ENCODE measurements around the gene UACA.
"Not testable (repeated sequence)": the region's sequence is repeated elsewhere in the genome, so short reads cannot be mapped to it uniquely, and the experiment has no call there.

UACA gene

DNA sequence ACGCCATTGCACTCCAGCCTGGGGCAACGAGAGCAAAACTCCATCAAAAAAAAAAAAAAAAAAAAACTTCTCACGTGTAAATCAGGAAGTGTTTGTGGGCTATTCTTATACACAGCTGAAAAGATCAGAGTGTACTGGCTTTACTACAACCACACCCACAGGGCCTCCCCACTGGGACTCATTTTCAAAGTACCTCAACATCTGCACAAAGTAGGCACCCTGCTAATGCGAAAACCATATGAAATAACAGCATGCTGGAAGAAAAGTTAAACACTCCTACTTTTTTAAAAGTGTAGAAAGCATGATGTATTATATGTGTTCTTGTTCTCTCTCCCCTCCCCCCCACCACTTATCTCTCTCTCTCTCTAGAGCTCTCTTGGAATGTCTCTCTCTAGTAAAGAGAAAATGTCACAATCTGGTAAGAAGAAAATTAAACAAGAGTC, 11.1 kb downstream of the UACA start:
- peak; percentile 3 for DNase-seq (ENCODE audit: low spot score)

DNA sequence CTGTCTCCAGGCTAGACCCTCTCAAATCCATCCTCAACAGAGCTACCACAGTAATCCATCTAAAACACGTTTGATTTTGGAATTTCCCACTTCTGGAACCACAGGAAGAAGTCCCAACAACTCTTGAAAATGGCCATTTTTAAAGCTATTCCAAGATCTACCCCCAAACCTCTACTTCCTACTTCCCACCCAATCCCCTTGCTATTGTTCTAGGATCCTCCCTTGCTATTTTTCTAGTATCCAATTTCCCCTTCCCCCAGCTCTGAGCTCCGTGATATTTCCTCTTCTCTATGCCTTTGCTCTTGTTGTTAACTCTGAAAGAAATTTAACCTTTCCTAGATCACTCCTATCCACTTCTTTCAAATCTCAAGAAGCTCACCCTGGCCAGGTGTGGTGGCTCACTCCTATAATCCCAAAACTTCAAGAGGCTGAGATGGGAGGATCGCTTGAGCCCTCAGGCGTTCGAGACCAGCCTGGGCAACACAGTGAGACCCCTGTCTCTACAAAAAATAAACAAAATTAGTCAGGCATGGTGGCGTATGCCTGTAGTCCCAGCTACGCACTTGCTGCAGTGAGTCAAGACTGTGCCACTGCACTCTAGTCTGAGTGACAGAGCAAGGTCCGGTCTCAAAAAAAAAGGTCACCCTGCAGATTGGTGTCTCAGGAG, 13.0 kb downstream of the UACA start:
- no peak for DNase-seq (ENCODE audit: low spot score)

DNA sequence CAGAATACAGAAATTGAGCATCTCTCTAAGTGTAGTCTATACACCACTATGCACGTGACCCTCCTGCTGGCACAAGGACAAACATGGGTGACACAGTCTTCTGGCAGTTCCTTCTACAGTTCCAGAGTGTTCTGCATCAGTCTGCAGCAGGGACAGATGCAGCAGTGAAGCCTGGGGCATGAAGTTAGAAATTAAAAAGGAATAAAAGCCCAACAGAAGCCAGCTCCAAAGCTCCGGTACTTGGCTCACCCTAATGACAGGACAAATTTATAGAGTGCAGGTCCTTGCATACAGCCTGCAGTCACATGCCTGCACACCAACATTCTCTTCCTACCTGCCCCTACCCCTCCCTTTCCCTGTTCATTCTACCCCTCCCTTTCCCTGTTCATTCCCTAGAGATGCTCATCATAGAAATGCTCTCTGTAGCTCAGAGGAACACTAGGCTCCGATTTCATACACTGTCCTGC, 15.0 kb downstream of the UACA start:
- DNase-seq (ENCODE audit: low spot score) = no peak

DNA sequence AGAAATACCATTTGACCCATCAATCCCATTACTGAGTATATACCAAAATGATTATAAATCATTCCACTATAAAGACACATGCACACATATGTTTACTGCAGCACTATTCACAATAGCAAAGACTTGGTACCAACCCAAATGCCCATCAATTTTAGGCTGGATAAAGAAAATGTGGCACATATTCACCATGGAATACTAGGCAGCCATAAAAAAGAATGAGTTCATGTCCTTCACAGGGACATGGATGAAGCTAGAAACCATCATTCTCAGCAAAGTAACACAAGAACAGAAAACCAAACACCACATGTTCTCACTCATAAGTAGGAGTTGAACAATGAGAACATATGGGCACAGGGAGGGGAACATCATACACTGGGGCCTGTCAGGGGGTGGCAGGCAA, 16.8 kb downstream of the UACA start:
- DNase-seq (ENCODE audit: low spot score) = not testable (repeated sequence)

DNA sequence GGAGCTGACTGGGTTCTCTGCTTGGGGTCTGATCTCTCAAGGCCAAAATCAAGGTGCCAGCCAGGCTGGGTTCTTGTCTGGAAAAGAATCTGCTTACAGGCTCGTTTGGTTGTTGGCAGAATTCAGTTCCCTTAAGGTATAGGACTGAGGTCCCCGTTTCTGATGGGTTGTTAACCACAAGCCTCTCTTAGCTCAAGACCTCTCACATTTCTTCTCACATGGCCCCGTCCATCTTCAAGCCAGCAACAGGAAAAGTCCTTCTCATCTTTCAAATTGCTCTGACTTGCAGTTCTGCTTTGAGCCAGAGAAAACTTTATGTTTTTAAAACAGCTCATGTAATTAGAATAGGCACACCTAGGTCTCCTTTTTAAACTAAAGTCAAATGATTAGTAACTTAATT, 20.4 kb downstream of the UACA start:
- DNase-seq (ENCODE audit: low spot score) = no peak

DNA sequence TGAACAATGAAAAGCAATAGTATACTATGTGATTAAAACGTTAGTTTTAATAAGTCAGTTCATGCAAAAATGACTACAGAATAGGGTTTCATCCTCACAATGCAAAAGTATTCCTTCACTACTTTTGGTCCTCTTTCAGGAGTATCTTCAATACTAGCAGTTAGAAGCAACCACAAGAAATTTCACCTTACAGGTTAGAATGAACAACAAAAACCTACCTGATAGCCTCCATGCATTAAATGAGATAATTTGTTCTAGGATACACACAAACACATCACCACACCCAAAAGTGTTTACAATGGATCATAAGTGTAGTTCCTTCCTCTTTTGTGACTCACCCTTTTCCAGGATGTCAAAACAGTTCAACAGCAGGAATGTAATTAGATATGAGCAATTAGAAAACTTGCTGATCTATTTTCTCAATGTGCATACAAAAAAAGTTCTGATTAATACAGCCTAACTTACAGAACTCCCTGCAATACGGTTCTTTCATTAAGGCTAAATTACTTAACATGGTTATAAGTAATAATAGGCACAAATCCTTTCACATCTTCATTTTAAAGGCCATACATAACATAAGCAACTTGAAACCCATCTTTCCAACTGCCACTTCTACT, 21.6 kb downstream of the UACA start:
- DNase-seq (ENCODE audit: low spot score) = no peak

DNA sequence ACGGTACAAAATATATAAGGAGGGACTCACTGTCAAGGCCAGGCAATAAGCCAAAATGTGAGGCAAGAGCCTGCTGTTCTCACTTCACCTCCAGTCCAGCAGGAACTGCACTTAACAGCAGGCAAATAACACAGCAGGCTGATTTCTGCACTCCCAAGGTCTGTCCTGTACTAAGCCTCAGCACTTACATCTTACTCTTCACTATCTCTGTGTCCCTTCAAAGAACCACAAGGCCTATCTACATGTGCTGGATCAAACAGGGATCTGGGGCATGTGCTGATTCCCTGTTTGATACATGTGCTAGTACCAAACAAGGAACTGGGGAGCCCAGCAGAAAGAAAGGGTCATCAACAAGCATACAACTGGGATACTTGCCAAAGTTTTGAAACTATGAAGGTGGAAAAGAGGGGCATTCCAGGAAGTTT, 22.2 kb downstream of the UACA start:
- DNase-seq (ENCODE audit: low spot score) = no peak

DNA sequence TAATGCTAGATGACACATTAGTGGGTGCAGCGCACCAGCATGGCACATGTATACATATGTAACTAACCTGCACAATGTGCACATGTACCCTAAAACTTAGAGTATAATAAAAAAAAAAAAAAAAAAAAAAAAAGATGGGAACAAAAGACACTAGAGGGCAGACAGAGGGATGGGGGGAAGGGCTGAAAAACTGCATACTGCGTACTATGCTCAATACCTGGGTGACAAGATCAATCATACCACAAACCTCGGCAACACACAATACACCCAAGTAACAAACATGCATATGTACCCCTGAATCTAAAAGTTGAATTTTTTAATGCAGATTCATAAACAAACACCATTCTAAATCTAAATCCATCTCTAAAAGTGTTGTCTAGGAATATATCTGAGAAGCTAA, 28.3 kb downstream of the UACA start:
- not testable (repeated sequence) for DNase-seq (ENCODE audit: low spot score)

DNA sequence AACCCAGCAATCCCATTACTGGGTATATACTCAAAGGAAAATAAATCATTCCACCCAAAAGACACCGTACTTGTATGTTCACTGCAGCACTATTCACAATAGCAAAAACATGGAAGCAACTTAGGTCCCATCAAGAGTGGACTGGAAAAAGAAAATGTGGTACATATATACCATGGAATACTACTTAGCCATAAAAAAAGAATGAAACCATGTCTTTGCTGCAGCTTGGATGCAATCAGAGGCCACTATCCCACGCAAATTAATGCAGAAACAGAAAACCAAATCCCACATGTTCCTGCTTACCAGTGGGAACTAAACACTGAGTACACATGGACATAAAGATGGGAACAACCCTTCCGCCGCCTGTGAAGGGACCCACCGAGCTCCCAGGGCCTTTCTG, 34.2 kb downstream of the UACA start:
- no peak for DNase-seq (ENCODE audit: low spot score)

DNA sequence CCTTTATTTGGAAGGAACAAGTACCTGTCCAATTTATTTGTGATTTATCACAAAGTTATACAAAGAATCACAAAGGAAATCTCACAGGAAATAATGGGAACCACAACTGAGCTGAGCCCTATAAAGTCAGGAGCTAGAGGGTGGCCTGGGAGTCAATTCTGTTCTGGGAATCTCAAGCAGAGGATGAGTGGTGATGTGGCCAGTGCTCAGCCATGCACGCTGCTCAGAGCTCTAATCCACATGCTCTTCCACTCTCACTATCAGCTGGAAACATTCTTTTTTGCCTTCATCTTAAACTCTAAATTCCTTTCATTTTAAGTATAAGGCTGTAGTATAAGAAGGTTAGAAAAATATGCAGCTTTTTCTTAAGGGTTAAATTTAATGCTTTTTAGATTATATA, 36.6 kb downstream of the UACA start:
- DNase-seq (ENCODE audit: low spot score) = no peak

DNA sequence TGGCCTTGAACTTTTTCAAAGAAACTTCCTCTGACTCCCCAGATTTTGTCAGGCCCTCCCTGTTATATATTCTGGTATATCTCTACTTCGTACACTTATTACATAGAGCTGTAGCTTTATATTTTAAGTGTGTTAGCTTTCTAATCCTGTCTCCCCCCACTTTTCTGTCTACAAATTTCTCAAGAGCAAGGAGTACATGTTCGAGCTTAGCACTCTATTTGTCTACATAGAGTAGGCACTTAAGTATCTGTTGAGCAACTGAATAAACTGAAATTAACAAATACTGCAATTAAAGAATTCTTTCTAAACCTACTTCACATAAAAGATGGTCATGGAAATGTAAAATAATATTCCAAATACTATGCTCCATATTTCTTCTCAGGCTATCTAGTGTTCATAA, 39.4 kb downstream of the UACA start:
- DNase-seq (ENCODE audit: low spot score) = no peak

DNA sequence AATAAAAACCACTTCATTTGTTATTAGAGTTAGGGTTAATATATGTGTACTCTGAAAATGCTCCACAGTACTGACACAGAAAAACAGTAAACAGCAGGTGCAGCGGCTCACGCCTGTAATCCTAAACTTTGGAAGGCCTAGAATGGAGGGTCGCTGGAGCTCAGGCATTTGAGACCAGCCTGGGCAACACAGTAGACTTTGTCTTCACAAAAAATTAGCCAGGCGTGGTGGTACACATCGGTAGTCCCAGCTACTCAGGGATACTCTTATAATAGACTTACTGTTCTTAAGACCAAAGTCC, 40.3 kb downstream of the UACA start:
- DNase-seq (ENCODE audit: low spot score) = no peak

DNA sequence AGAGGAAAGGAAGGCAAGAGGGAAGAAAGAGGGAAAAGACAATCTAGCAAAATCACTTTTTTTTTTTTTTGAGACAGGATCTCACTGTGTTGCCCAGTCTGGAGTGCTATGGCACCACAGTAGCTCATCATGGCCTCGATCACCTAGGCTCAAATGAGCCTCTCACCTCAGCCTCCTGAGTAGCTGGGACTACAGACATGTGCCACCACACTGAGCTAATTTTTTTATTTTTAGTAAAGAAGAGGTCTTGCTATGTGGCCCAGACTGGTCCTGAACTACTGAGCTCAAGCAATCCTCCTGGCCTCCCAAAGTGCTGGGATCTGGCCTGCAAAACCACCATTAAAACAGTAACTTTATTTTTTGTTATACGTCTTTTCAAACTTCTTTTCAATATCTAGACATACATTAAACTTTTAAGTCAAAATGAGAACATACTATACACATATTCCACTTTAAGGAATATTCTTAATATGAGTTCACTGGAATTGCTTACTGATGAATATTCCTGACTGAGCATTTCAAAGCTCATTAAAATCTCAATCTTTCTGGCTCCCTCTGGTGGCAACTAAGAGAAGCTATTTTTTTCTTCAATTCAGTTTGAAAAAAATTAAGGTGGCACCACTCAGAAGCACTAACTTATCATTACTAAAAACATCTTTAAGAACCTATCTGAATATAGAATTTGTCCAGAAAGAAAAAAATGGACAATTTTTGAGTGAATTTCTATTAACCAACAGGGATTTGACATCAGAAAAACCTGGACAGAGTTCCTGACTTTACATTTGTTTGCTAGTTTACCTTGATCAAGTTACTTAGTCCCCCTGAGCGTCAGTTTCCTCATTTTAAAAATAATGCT, 40.9 kb downstream of the UACA start:
- DNase-seq (ENCODE audit: low spot score) = peak; percentile 9

DNA sequence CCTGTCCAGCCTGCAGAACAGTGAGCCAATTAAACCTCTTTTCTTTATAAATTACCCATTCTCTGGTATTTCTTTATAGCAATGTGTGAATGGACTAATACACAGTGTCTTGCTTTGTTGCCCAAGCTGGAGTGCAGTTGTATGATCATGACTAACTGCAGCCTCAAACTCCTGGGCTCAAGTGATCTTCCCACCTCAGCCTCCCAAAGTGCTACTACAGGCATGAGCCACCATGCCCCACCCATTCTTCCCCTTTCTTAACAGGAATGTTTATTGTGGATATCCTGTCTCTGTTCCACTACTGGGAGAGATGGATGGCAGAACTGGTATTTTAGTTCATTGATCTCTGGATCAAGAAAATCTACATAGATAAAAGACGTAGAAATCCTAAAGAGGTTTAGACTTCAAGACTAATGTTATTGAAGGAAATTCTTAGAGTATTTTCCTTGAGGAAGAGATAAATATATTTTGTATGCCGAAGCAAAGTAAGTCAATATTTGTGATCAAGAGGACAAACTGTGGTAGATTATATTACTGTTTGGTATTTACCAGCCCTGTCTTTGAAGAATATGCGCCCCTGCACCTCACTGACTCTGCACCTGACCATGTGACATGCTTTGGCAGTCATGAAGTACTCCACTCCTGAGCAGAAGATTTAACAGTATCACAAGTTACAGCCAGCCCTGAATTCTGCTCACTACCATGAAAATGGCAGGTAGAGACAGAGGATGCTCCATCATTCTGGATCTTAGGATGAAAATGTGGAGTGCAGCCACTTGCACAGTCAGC, 42.9 kb downstream of the UACA start:
- no peak for DNase-seq (ENCODE audit: low spot score)

DNA sequence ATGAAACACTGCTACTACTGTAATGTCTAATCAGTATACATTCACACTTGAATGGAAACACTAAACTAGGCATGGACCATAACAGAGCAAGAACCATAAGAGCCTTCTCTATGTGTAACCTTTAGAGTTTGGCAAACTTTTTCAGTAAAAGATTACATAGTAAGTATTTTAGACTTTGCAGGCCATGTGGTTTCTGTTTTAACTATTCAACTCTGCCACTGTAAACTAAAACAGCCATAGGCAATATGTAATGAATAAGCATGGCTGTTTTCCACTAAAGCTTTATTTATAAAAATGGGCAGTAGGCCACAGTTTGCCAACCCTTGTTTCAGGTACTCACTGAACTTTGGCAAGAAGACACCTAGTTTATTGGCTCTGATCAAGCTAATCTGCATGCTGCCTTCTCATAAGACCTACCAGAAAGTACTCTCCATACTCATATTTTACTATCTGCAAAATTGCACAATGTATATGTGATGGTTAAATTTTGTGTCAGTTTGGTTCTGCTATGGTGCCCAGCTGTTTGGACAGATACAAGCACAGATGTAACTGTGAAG, 46.0 kb downstream of the UACA start:
- no peak for DNase-seq (ENCODE audit: low spot score)

DNA sequence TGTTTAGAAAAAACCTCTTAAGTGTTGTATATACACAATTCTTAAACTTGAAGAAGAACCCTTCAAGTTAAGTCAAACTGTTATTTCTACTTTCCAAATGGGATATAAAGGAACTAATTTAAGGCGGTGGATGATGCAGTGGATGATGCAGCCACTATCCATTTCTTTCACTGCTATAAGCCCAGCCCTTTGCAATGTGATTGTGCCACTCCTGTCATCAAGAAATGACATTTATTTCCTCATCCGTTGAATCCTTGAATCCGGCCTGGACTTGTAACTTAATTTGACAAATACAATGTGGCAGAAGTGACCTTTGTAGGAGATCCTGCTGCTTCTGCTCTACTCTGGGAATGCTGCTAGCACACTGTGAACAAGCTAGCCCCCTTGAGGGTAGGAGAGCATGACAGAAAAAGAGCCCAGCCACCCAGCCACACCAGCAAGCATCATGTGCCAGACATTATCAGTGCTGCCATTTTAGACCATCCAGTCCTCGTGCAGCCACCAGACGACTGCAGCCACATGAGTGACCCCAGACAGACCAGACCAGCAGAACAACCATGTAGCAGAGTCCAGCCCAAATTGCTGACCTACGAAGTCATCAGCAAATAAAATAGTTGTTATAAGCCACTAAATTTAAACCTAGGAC, 47.4 kb downstream of the UACA start:
- no peak for DNase-seq (ENCODE audit: low spot score)

DNA sequence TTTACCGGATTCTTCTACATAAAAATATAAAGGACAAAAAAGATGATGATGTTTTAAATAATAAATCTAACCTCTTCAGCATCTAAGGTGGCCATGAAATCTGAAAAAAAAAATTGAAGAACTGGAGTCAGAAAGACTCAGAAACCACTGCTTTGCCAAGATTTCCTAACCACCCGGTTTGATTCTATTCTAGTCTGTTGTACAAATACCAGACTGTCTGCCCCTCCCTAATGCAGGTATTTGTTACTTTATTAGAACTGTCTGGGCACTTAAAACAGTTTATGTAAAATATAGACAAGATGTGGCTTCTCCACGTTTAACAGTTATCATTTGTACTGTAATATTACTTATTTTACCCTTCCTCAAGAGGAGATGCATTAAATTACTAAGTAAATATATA, 48.8 kb downstream of the UACA start:
- DNase-seq (ENCODE audit: low spot score) = no peak

DNA sequence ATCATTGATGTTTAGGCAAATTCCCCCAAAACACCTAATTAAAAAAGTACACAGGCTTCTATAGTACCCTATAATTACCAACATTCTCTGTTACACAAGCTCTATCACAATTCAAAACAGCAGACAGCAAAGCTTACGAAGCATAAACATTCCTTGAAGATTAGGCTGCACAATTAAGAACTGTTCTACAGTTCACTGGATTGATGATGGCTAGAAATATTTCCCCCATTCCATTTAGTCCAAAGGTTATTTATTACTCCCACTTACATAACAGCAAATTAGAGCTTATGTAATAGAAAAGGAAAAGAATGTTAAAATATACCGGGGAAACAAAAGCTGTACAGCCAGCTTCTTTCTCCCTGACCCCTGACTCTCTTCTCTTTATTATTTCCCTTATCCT, 49.3 kb downstream of the UACA start:
- DNase-seq (ENCODE audit: low spot score) = no peak

DNA sequence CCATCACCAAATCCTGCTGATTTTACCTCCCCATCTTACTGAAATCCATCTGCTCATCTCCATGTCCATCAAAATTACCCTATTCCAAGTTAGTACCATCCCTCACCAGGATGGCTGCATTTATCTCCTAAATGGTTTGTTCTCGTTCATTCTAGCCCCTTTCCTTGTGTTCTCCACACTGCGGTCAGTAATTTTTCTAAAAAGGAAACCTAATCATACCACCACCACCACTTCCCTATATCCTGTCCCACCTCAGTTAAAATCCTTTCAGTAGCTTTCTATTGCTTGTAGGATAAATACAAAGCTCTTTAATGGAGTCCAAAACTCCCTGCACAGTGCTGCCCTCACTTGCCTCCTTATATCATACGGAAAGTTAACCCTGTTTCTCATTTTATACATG, 51.1 kb downstream of the UACA start:
- no peak for DNase-seq (ENCODE audit: low spot score)

DNA sequence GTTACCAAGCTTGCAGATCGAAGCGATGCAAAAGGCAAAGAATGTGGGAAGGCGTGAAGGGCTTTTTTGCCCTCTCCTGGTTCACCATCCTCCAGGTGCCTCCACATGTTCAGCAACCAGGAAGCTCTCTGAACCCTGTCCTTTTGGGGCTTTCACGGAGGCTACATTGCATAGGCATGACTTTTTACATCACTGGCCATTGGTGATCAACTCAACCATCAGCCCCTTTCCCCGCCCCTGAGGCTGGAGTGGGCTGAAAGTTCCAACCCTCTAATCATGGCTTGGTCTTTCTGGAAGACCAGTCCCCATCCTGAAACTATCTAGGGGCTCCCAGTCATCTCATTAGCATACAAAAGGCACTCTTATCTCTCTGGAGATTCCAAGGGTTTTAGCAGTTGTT, 52.6 kb downstream of the UACA start:
- no peak for DNase-seq (ENCODE audit: low spot score)

DNA sequence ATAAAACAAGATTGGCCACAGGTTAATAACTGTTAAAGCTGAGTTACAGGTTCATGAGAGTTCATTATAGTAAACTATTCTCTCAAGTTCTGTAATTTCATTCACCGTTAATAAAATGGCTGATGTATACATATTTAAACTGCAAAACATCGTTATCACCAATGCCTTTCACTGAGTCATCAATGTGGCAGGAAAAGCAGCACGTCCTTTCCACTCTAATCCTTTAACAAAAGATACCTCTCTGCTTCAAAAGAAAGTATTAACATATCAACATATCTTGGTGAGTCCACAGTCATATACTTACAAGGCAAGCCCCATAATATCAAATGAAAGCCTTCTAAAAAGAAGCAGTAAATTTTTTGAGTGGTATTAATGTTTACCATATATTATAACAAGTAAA, 54.5 kb downstream of the UACA start:
- no peak for DNase-seq (ENCODE audit: low spot score)

All from CD4-positive, alpha-beta T cell treated with Interleukin-6 at 100 ng/mL for 8 hours (primary cell).